ENCODE results near the gene KNSTRN.

DNA sequence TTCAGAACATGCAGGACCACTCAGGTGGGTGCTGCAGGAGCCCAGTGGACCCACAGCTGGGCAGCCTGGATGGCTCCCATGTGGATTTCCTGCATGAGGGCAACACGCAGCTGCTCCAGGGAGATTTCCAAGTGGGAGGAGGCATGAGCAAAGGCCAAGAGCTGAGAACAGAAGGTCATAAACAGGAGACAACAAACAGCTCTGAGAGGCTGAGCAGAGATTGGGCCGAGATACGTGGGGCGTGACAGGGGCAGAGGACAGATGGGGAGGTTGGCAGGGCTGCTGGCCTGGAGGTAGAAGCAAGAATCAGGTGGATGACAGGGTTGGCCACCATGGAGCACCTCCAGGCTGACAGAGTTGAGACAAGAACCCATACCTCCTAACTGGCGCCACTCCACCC is 28.8 kb upstream of the KNSTRN start:
- TF ChIP-seq POLR2A (IDR thresholded peaks at IDR 0.05; ENCODE audit: low read length) (no peak), GATA1 (IDR thresholded peaks at IDR 0.05; ENCODE audit: low read depth, low read length) (no peak)
